HG02642 (cell line): ENCODE results near the gene FAM50A.

Experiments used
- ATAC-seq: cut with Tn5 transposase; IDR thresholded peaks from one replicate; pipeline ENCODE4 v1.9.1; 2021; ENCODE audit warnings: mild to moderate bottlenecking; ENCODE audit not compliant: unreplicated experiment, poor library complexity

Gene FAM50A

GRCh38 chrX:154411981-154412340 lies 32.0 kb upstream of the FAM50A start:
- peak; percentile 59 for ATAC-seq

- no peak for ATAC-seq
Observed at GRCh38 chrX:154412468-154412867, 31.5 kb upstream of the FAM50A start.

GRCh38 chrX:154413142-154413541 lies 30.8 kb upstream of the FAM50A start:
- ATAC-seq, result no peak

GRCh38 chrX:154417157-154417556 lies 26.8 kb upstream of the FAM50A start:
- no peak for ATAC-seq

GRCh38 chrX:154419189-154419588 lies 24.8 kb upstream of the FAM50A start:
- ATAC-seq, result no peak

- no peak for ATAC-seq
Observed at GRCh38 chrX:154419688-154420401, 24.1 kb upstream of the FAM50A start.

- no peak for ATAC-seq
Observed at GRCh38 chrX:154420402-154420756, 23.6 kb upstream of the FAM50A start.

GRCh38 chrX:154426916-154427770 lies 16.8 kb upstream of the FAM50A start:
- no peak for ATAC-seq

GRCh38 chrX:154428176-154429171 lies 15.5 kb upstream of the FAM50A start, which contains the start of gene ATP6AP1:
ATP6AP1 (plus strand) TSS chrX:154428677; CDS start chrX:154428693, 16 bp downstream.
- peak; percentile 98 for ATAC-seq

- no peak for ATAC-seq
Observed at GRCh38 chrX:154429711-154430110, 14.2 kb upstream of the FAM50A start.

- no peak for ATAC-seq
Observed at GRCh38 chrX:154430479-154430878, 13.5 kb upstream of the FAM50A start.

GRCh38 chrX:154430916-154431315 lies 13.0 kb upstream of the FAM50A start:
- ATAC-seq, result no peak

- no peak for ATAC-seq
Observed at GRCh38 chrX:154431341-154431740, 12.6 kb upstream of the FAM50A start.

GRCh38 chrX:154432210-154432609 lies 11.7 kb upstream of the FAM50A start:
- no peak for ATAC-seq

- ATAC-seq, result no peak
Observed at GRCh38 chrX:154433605-154434004, 10.3 kb upstream of the FAM50A start.

GRCh38 chrX:154434394-154435168 lies 9.4 kb upstream of the FAM50A start:
- ATAC-seq, result no peak

- no peak for ATAC-seq
Observed at GRCh38 chrX:154435171-154435733, 8.7 kb upstream of the FAM50A start.

GRCh38 chrX:154436374-154436982 lies 7.5 kb upstream of the FAM50A start:
- peak; percentile 37 for ATAC-seq
